Measurements from ENCODE around the gene CDK14.

Gene CDK14

DNA sequence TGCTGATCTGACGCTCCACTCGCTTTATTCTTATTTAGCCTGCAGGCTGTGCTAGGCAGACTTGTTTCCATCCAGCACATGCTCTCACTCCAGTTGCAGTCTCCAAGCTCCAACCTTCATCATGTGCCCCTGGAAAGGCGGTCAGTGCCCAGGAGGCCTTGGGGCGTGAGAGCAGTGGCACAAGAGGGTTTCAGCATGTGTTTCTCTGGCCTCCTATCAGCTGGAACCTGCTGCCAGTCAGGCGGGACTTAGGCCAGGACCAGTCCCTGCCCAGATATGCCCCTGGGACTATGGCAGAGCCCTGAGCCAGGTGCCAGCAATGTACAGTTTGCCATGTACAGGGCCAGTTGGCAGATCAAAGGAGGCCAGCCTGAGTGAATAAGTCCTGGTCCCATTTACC is 337.9 kb downstream of the CDK14 start:
- no peak overlapping the region for H3K4me3 ChIP-seq (replicated peaks; ENCODE audit: insufficient read depth, low read length)
- TF ChIP-seq GABPA (IDR thresholded peaks at IDR 0.05; ENCODE audit: low read depth) (no peak), POLR2AphosphoS5 (IDR thresholded peaks at IDR 0.05; ENCODE audit: low read depth) (no peak), SPI1 (IDR thresholded peaks at IDR 0.05; ENCODE audit: borderline replicate concordance, low read depth) (no peak)
- TF ChIP-seq, protein P1, sequence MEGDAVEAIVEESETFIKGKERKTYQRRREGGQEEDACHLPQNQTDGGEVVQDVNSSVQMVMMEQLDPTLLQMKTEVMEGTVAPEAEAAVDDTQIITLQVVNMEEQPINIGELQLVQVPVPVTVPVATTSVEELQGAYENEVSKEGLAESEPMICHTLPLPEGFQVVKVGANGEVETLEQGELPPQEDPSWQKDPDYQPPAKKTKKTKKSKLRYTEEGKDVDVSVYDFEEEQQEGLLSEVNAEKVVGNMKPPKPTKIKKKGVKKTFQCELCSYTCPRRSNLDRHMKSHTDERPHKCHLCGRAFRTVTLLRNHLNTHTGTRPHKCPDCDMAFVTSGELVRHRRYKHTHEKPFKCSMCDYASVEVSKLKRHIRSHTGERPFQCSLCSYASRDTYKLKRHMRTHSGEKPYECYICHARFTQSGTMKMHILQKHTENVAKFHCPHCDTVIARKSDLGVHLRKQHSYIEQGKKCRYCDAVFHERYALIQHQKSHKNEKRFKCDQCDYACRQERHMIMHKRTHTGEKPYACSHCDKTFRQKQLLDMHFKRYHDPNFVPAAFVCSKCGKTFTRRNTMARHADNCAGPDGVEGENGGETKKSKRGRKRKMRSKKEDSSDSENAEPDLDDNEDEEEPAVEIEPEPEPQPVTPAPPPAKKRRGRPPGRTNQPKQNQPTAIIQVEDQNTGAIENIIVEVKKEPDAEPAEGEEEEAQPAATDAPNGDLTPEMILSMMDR (IDR thresholded peaks at IDR 0.05; ENCODE audit: insufficient read depth, low read length) = no peak
- TF ChIP-seq, protein P2, sequence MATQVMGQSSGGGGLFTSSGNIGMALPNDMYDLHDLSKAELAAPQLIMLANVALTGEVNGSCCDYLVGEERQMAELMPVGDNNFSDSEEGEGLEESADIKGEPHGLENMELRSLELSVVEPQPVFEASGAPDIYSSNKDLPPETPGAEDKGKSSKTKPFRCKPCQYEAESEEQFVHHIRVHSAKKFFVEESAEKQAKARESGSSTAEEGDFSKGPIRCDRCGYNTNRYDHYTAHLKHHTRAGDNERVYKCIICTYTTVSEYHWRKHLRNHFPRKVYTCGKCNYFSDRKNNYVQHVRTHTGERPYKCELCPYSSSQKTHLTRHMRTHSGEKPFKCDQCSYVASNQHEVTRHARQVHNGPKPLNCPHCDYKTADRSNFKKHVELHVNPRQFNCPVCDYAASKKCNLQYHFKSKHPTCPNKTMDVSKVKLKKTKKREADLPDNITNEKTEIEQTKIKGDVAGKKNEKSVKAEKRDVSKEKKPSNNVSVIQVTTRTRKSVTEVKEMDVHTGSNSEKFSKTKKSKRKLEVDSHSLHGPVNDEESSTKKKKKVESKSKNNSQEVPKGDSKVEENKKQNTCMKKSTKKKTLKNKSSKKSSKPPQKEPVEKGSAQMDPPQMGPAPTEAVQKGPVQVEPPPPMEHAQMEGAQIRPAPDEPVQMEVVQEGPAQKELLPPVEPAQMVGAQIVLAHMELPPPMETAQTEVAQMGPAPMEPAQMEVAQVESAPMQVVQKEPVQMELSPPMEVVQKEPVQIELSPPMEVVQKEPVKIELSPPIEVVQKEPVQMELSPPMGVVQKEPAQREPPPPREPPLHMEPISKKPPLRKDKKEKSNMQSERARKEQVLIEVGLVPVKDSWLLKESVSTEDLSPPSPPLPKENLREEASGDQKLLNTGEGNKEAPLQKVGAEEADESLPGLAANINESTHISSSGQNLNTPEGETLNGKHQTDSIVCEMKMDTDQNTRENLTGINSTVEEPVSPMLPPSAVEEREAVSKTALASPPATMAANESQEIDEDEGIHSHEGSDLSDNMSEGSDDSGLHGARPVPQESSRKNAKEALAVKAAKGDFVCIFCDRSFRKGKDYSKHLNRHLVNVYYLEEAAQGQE (IDR thresholded peaks at IDR 0.05; ENCODE audit: insufficient replicate concordance, low read depth) = no peak
- no peak overlapping the region for H3K27ac ChIP-seq (replicated peaks)
- no peak for DNase-seq (ENCODE audit: low read depth in 1 of 2, low spot score in 1 of 2)
- H3K27me3 ChIP-seq (ENCODE audit: insufficient read depth, poor library complexity, severe bottlenecking) = no peaks in the 10 kb centered on the region

DNA sequence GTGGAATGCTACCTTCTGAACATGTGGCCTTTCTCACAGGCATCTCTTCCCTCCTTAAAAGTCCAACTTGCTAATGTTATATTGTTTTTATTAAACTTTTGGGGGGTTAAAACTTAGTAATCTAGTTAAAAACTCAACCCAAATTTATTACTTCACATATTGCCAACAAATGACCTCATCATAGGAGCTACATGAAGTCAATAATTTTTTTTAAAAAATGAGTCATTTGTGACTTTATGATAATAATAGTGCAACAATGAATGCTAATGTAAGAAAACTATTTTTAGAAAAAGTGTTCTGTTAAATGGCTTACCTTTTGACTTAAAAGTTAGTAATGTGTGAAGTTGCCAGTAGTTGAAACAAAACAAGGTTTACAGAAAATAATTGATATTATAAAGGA is 342.2 kb downstream of the CDK14 start:
- Histone ChIP-seq H3K27ac (replicated peaks) (no peak overlapping the region), H3K27me3 (ENCODE audit: insufficient read depth, poor library complexity, severe bottlenecking) (no peaks in the 10 kb centered on the region), H3K4me3 (replicated peaks; ENCODE audit: insufficient read depth, low read length) (no peak overlapping the region)
- DNase-seq (ENCODE audit: low read depth in 1 of 2, low spot score in 1 of 2) = no peak
- TF ChIP-seq, protein P1 (IDR thresholded peaks at IDR 0.05; ENCODE audit: insufficient read depth, low read length) = no peak
- TF ChIP-seq SPI1 (IDR thresholded peaks at IDR 0.05; ENCODE audit: borderline replicate concordance, low read depth) = no peak
- TF ChIP-seq GABPA (IDR thresholded peaks at IDR 0.05; ENCODE audit: low read depth) = no peak
- TF ChIP-seq, protein P2 (IDR thresholded peaks at IDR 0.05; ENCODE audit: insufficient replicate concordance, low read depth) = no peak
- TF ChIP-seq POLR2AphosphoS5 (IDR thresholded peaks at IDR 0.05; ENCODE audit: low read depth) = no peak

DNA sequence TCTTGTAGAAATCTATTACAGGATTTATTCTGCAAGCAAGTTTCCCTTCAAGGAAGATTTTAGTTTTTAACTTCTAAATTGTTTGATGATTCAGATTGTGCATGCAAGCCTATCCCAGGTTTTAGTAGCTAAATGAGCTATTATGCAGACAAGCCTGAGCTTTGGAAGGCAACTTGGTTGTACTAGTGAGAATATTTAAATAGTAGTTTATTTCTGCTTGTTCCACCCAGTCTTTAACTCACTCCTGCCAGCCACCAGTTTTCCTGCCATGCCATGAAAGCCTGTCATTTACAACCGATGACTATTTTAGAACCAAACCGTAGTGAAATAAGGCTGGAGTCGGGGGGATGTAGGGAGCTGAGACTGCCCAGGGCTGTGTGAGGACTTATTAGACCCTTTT is 343.5 kb downstream of the CDK14 start:
- DNase-seq (ENCODE audit: low read depth in 1 of 2, low spot score in 1 of 2) = no peak
- TF ChIP-seq GABPA (IDR thresholded peaks at IDR 0.05; ENCODE audit: low read depth) (no peak), SPI1 (IDR thresholded peaks at IDR 0.05; ENCODE audit: borderline replicate concordance, low read depth) (no peak), POLR2AphosphoS5 (IDR thresholded peaks at IDR 0.05; ENCODE audit: low read depth) (no peak)
- TF ChIP-seq, protein P1 (IDR thresholded peaks at IDR 0.05; ENCODE audit: insufficient read depth, low read length) = no peak
- TF ChIP-seq, protein P2 (IDR thresholded peaks at IDR 0.05; ENCODE audit: insufficient replicate concordance, low read depth) = no peak
- H3K27me3 ChIP-seq (ENCODE audit: insufficient read depth, poor library complexity, severe bottlenecking) = no peaks in the 10 kb centered on the region
- no peak overlapping the region for H3K27ac ChIP-seq (replicated peaks)
- no peak overlapping the region for H3K4me3 ChIP-seq (replicated peaks; ENCODE audit: insufficient read depth, low read length)
